SJCRH30 (cell line): Measurements from ENCODE around the gene FANCC. TPM values are rescaled to one million over a fixed set of nuclear protein-coding genes. Genes with fewer than 3 reads are reported as not detected.

Experiments
- DNase-seq, 2 experiments: peaks; one replicate each; pipeline ENCODE4 v3.0.0-alpha.2; 2015 to 2020
- H3K27ac ChIP-seq: fragments of 250-450 bp; sonication (Bioruptor Pico); 2 replicates; pipeline ENCODE4 v1.5.1; 2020; ENCODE audit warnings: mild to moderate bottlenecking, moderate library complexity
- H3K27me3 ChIP-seq: fragments of 250-450 bp; sonication (Bioruptor Pico); 2 replicates; pipeline ENCODE4 v1.5.1; 2020; ENCODE audit warnings: mild to moderate bottlenecking, moderate library complexity
- H3K36me3 ChIP-seq: fragments of 250-450 bp; sonication (Bioruptor Pico); 2 replicates; pipeline ENCODE4 v1.5.1; 2020; ENCODE audit warnings: mild to moderate bottlenecking, moderate library complexity
- H3K4me1 ChIP-seq: fragments of 250-450 bp; sonication (Bioruptor Pico); 2 replicates; pipeline ENCODE4 v1.5.1; 2020; ENCODE audit warnings: mild to moderate bottlenecking, moderate library complexity
- H3K4me3 ChIP-seq: fragments of 250-450 bp; sonication (Bioruptor Pico); 2 replicates; pipeline ENCODE4 v1.5.1; 2020; ENCODE audit warnings: mild to moderate bottlenecking, moderate library complexity
- H3K9me3 ChIP-seq: fragments of 250-450 bp; sonication (Bioruptor Pico); replicated peaks from 2 replicates; pipeline ENCODE4 v1.5.1; 2020; ENCODE audit warnings: mild to moderate bottlenecking, moderate library complexity
- total RNA-seq: library from RNA; depleted of rRNA; stranded (reverse); fragments of >200 nt; shearing (Covaris generic); gene quantifications from 2 replicates; pipeline ENCODE4 v1.2.3, GENCODE V29; 2014

FANCC gene
- total RNA-seq, 1 experiment from 2014 or later: 28.7 TPM

GRCh38 chr9:95092262-95093072, 225.0 kb downstream of the FANCC start:
- peak overlapping the region; percentile 97 for H3K27ac ChIP-seq
- DNase-seq: peak; percentile 90 to 92

GRCh38 chr9:95091601-95092261, 225.8 kb downstream of the FANCC start:
- Histone ChIP-seq H3K9me3 (no peaks in the 10 kb centered on the region), H3K36me3 (peaks cover 4% of the 10 kb centered on the region), H3K4me1 (peaks cover 76% of the 10 kb centered on the region), H3K27ac (peak overlapping the region; percentile 97), H3K27me3 (no peaks in the 10 kb centered on the region), H3K4me3 (peak overlapping the region; percentile 14)
- peak; percentile 79 to 83 for DNase-seq

More at GRCh38 chr9:95092262-95093072, 225.0 kb downstream of the FANCC start:
- Histone ChIP-seq H3K4me3 (peak overlapping the region; percentile 14), H3K9me3 (no peaks in the 10 kb centered on the region), H3K27me3 (no peaks in the 10 kb centered on the region), H3K36me3 (no peaks in the 10 kb centered on the region), H3K4me1 (peaks cover 78% of the 10 kb centered on the region)

GRCh38 chr9:95090871-95091577, 226.5 kb downstream of the FANCC start:
- Histone ChIP-seq H3K36me3 (peaks cover 12% of the 10 kb centered on the region), H3K4me1 (peaks cover 76% of the 10 kb centered on the region), H3K27me3 (no peaks in the 10 kb centered on the region), H3K4me3 (peak overlapping the region; percentile 14), H3K27ac (peak overlapping the region; percentile 97), H3K9me3 (no peaks in the 10 kb centered on the region)
- DNase-seq: peak; percentile 93

- Histone ChIP-seq H3K9me3 (no peaks in the 10 kb centered on the region), H3K4me3 (no peak overlapping the region), H3K27me3 (no peaks in the 10 kb centered on the region), H3K27ac (peak overlapping the region; percentile 97), H3K36me3 (peaks cover 20% of the 10 kb centered on the region), H3K4me1 (peaks cover 74% of the 10 kb centered on the region)
- DNase-seq: peak in 1 of 2 experiments; percentile 65
These were observed 227.3 kb downstream of the FANCC start for GRCh38 chr9:95090023-95090791.

- peaks cover 21% of the 10 kb centered on the region for H3K36me3 ChIP-seq
- H3K27ac ChIP-seq: peak overlapping the region; percentile 97
- no peak overlapping the region for H3K4me3 ChIP-seq
- H3K4me1 ChIP-seq: peaks cover 76% of the 10 kb centered on the region
- no peaks in the 10 kb centered on the region for H3K9me3 ChIP-seq
- peak in 1 of 2 experiments; percentile 29 for DNase-seq
- H3K27me3 ChIP-seq: no peaks in the 10 kb centered on the region
These were observed 228.1 kb downstream of the FANCC start for GRCh38 chr9:95089257-95090022.

- peaks cover 30% of the 10 kb centered on the region for H3K36me3 ChIP-seq
- H3K27ac ChIP-seq: peak overlapping the region; percentile 97; the same call in 1 of the 2 replicates
- no peaks in the 10 kb centered on the region for H3K27me3 ChIP-seq
- DNase-seq: peak in 1 of 2 experiments; percentile 51
- no peaks in the 10 kb centered on the region for H3K9me3 ChIP-seq
- peaks cover 75% of the 10 kb centered on the region for H3K4me1 ChIP-seq
- H3K4me3 ChIP-seq: no peak overlapping the region
These were observed 228.9 kb downstream of the FANCC start for GRCh38 chr9:95088421-95089161.

- Histone ChIP-seq H3K27ac (no peak overlapping the region), H3K36me3 (peaks cover 37% of the 10 kb centered on the region), H3K4me1 (peaks cover 67% of the 10 kb centered on the region), H3K27me3 (no peaks in the 10 kb centered on the region), H3K4me3 (no peak overlapping the region), H3K9me3 (no peaks in the 10 kb centered on the region)
- peak in 1 of 2 experiments; percentile 36 for DNase-seq
These were observed 229.8 kb downstream of the FANCC start for GRCh38 chr9:95087659-95088242.

GRCh38 chr9:95086564-95086955, 230.9 kb downstream of the FANCC start:
- no peak for DNase-seq
- H3K4me1 ChIP-seq: peaks cover 55% of the 10 kb centered on the region
- no peak overlapping the region for H3K4me3 ChIP-seq
- no peaks in the 10 kb centered on the region for H3K27me3 ChIP-seq
- H3K27ac ChIP-seq: no peak overlapping the region
- H3K9me3 ChIP-seq: no peaks in the 10 kb centered on the region
- peaks cover 49% of the 10 kb centered on the region for H3K36me3 ChIP-seq

GRCh38 chr9:95085861-95086563, 231.5 kb downstream of the FANCC start:
- Histone ChIP-seq H3K27ac (no peak overlapping the region; the same call in 1 of the 2 replicates), H3K36me3 (peaks cover 53% of the 10 kb centered on the region), H3K4me1 (peaks cover 49% of the 10 kb centered on the region), H3K9me3 (no peaks in the 10 kb centered on the region), H3K4me3 (no peak overlapping the region), H3K27me3 (no peaks in the 10 kb centered on the region)
- DNase-seq: no peak

- Histone ChIP-seq H3K27ac (peak overlapping the region; percentile 54), H3K36me3 (peaks cover 57% of the 10 kb centered on the region), H3K4me1 (peaks cover 41% of the 10 kb centered on the region)
These were observed 232.3 kb downstream of the FANCC start for GRCh38 chr9:95085036-95085770.

GRCh38 chr9:95084254-95084934, 233.1 kb downstream of the FANCC start:
- no peaks in the 10 kb centered on the region for H3K9me3 ChIP-seq
- H3K4me3 ChIP-seq: no peak overlapping the region
- peak overlapping the region; percentile 54 for H3K27ac ChIP-seq
- H3K36me3 ChIP-seq: peaks cover 61% of the 10 kb centered on the region
- DNase-seq: no peak
- H3K27me3 ChIP-seq: no peaks in the 10 kb centered on the region
- peaks cover 33% of the 10 kb centered on the region for H3K4me1 ChIP-seq

More at GRCh38 chr9:95085036-95085770, 232.3 kb downstream of the FANCC start:
- no peaks in the 10 kb centered on the region for H3K9me3 ChIP-seq
- H3K27me3 ChIP-seq: no peaks in the 10 kb centered on the region
- peak; percentile 74 to 81 for DNase-seq
- no peak overlapping the region for H3K4me3 ChIP-seq
